ENCODE measurements around the gene RNF157. TPM values are rescaled to one million over a fixed set of nuclear protein-coding genes. Genes with fewer than 3 reads are reported as not detected.

The RNF157 gene
- total and polyA plus RNA-seq, 2 of the 13 experiments (the other 11 are each of a cell fraction or from before 2014, with no cell fraction given): 0.44 to 1.5 TPM

DNA sequence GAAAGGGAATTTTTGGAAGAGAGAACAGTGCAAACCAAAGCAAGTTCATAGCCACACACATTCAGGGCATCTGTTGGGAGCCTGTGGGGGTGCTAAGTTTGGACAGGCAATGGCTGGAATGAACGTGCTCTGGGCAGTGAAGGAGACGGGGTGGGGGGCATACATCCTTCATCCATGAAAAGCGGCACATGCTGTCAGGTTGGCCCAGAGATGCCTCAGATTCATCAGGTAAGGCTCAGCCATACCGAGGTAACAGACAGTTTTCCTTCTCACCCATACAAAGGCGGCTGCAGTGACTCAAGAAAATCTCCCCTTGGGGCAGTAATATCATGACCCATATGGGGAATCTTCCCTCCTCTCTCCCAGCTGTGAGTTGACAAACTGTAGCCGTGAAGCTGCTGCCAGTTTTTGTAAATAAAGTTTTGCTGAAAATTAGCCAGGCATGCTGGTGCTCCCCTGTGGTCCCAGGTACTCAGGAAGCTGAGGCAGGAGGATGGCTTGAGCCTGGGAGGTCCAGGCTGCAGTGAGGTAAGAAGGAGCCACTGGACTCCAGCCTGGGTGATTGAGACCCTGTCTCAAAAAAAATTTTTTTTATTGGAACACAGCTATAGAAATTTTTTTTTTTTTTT lies 15.6 kb upstream of the RNF157 start:
- WGBS (ENCODE audit: low lambda C conversion rate): 63% methylated on average over 6 of the region's 6 CpGs
- Histone ChIP-seq H3K9me3 (ENCODE audit: low read length) (no peaks in the 10 kb centered on the region), H2AFZ (ENCODE audit: low read length) (no peak overlapping the region), H3K4me1 (ENCODE audit: insufficient read depth, low read length) (peaks cover 78% of the 10 kb centered on the region), H3K79me2 (ENCODE audit: insufficient read depth, low read length) (no peaks in the 10 kb centered on the region), H4K20me1 (ENCODE audit: insufficient read depth, low read length) (no peaks in the 10 kb centered on the region), H3K27me3 (ENCODE audit: control insufficient read depth in 1 of 2, insufficient read depth in 2 of 2, low read length in 2 of 2) (no peaks in the 10 kb centered on the region), H3K4me2 (ENCODE audit: low read depth, low read length) (no peak overlapping the region), H3K9ac (ENCODE audit: insufficient read depth, low read depth, low read length) (no peak overlapping the region), H3K36me3 (replicated peaks in 1 of 2; ENCODE audit: control insufficient read depth in 1 of 2, insufficient read depth in 2 of 2, low read length in 2 of 2) (no peaks in the 10 kb centered on the region), H3K4me3 (replicated peaks in 1 of 3; ENCODE audit: insufficient read depth in 1 of 3, low read depth in 2 of 3, low read length in 3 of 3) (no peak overlapping the region), H3K27ac (ENCODE audit: extremely low read length, insufficient read depth, low read length) (no peak overlapping the region)
- ATAC-seq (no peak), FAIRE-seq (no peak), DNase-seq (ENCODE audit: low spot score) (no peak)
- intact Hi-C loops (cut with micrococcal nuclease; ENCODE audit: unreplicated experiment) (no loop called here), in situ Hi-C loops (cut with HindIII; ENCODE audit: extremely low pct_ligation_motif_present, low pct_unique_long_range_greater_than_20kb) (no loop called here)
- BruUV-seq (replicated peaks): no TSS peak
- CTCF ChIA-PET (ENCODE audit: low intra/inter-chr PET ratio, low total read pairs): no interaction called here
- POLR2A ChIA-PET: interaction anchor here (1.0 to 1.4 kb wide), 2 partner anchors 9 to 18 kb away, joined by 3 to 8 read pairs; partner anchors contain the start of gene UBALD2
- TF ChIP-seq ZNF367 (CRISPR knock-in tag; IDR thresholded peaks at IDR 0.05; ENCODE audit: borderline replicate concordance): no peak
- TF ChIP-seq, protein P1, sequence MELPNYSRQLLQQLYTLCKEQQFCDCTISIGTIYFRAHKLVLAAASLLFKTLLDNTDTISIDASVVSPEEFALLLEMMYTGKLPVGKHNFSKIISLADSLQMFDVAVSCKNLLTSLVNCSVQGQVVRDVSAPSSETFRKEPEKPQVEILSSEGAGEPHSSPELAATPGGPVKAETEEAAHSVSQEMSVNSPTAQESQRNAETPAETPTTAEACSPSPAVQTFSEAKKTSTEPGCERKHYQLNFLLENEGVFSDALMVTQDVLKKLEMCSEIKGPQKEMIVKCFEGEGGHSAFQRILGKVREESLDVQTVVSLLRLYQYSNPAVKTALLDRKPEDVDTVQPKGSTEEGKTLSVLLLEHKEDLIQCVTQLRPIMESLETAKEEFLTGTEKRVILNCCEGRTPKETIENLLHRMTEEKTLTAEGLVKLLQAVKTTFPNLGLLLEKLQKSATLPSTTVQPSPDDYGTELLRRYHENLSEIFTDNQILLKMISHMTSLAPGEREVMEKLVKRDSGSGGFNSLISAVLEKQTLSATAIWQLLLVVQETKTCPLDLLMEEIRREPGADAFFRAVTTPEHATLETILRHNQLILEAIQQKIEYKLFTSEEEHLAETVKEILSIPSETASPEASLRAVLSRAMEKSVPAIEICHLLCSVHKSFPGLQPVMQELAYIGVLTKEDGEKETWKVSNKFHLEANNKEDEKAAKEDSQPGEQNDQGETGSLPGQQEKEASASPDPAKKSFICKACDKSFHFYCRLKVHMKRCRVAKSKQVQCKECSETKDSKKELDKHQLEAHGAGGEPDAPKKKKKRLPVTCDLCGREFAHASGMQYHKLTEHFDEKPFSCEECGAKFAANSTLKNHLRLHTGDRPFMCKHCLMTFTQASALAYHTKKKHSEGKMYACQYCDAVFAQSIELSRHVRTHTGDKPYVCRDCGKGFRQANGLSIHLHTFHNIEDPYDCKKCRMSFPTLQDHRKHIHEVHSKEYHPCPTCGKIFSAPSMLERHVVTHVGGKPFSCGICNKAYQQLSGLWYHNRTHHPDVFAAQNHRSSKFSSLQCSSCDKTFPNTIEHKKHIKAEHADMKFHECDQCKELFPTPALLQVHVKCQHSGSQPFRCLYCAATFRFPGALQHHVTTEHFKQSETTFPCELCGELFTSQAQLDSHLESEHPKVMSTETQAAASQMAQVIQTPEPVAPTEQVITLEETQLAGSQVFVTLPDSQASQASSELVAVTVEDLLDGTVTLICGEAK (IDR thresholded peaks at IDR 0.05): peak; percentile 65; the same call in 1 of the 2 replicates
- TF ChIP-seq, protein P1 (CRISPR knock-in tag; IDR thresholded peaks at IDR 0.05): peak; percentile 97
- TF ChIP-seq, protein P2, sequence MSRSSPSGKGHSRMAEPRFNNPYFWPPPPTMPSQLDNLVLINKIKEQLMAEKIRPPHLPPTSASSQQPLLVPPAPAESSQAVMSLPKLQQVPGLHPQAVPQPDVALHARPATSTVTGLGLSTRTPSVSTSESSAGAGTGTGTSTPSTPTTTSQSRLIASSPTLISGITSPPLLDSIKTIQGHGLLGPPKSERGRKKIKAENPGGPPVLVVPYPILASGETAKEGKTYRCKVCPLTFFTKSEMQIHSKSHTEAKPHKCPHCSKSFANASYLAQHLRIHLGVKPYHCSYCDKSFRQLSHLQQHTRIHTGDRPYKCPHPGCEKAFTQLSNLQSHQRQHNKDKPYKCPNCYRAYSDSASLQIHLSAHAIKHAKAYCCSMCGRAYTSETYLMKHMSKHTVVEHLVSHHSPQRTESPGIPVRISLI (CRISPR knock-in tag; IDR thresholded peaks at IDR 0.05; ENCODE audit: borderline replicate concordance): 0 out of 2 replicates have a peak, but pooled peaks have one; percentile 6
- TF ChIP-seq, protein P3, sequence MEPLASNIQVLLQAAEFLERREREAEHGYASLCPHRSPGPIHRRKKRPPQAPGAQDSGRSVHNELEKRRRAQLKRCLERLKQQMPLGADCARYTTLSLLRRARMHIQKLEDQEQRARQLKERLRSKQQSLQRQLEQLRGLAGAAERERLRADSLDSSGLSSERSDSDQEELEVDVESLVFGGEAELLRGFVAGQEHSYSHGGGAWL (CRISPR knock-in tag; IDR thresholded peaks at IDR 0.05): no peak
- TF ChIP-seq, protein P4, sequence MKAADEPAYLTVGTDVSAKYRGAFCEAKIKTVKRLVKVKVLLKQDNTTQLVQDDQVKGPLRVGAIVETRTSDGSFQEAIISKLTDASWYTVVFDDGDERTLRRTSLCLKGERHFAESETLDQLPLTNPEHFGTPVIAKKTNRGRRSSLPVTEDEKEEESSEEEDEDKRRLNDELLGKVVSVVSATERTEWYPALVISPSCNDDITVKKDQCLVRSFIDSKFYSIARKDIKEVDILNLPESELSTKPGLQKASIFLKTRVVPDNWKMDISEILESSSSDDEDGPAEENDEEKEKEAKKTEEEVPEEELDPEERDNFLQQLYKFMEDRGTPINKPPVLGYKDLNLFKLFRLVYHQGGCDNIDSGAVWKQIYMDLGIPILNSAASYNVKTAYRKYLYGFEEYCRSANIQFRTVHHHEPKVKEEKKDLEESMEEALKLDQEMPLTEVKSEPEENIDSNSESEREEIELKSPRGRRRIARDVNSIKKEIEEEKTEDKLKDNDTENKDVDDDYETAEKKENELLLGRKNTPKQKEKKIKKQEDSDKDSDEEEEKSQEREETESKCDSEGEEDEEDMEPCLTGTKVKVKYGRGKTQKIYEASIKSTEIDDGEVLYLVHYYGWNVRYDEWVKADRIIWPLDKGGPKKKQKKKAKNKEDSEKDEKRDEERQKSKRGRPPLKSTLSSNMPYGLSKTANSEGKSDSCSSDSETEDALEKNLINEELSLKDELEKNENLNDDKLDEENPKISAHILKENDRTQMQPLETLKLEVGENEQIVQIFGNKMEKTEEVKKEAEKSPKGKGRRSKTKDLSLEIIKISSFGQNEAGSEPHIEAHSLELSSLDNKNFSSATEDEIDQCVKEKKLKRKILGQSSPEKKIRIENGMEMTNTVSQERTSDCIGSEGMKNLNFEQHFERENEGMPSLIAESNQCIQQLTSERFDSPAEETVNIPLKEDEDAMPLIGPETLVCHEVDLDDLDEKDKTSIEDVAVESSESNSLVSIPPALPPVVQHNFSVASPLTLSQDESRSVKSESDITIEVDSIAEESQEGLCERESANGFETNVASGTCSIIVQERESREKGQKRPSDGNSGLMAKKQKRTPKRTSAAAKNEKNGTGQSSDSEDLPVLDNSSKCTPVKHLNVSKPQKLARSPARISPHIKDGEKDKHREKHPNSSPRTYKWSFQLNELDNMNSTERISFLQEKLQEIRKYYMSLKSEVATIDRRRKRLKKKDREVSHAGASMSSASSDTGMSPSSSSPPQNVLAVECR (CRISPR knock-in tag; IDR thresholded peaks at IDR 0.05; ENCODE audit: borderline replicate concordance): no peak
